Kidney (tissue), 14 donors: ENCODE measurements around the gene ESPN. TPM values are rescaled to one million over a fixed set of nuclear protein-coding genes. Genes with fewer than 3 reads are reported as not detected.

Experiments used
- DNase-seq, 5 donors: peaks; one replicate each; pipeline ENCODE4 v3.0.0-alpha.2; 2013 to 2020
- FAIRE-seq: peaks from 2 replicates; lab custom pipeline; 2012; peaks lifted over from hg19 to GRCh38; lab: Jason Lieb, UNC
- H3K27ac ChIP-seq, 2 donors: one replicate each; pipeline ENCODE4 v1.7.0; 2013; ENCODE audit warnings: low read depth in 2 of 2, low read length in 2 of 2, inconsistent platforms in 1 of 2
- H3K27me3 ChIP-seq: one replicate; pipeline ENCODE4 v1.7.1; 2013; ENCODE audit warnings: low read length, inconsistent platforms; ENCODE audit not compliant: control insufficient read depth, insufficient read depth
- H3K36me3 ChIP-seq, 3 donors: one replicate each; pipeline versions ENCODE4 v1.7.0 to v1.7.1; 2013; ENCODE audit warnings: low read length in 3 of 3, control low read depth in 1 of 3, inconsistent platforms in 1 of 3; ENCODE audit not compliant: insufficient read depth in 3 of 3, control insufficient read depth in 2 of 3
- H3K4me1 ChIP-seq, 3 donors: one replicate each; pipeline versions ENCODE4 v1.7.0 to v1.7.1; 2013; ENCODE audit warnings: low read length in 3 of 3, inconsistent platforms in 1 of 3, low read depth in 1 of 3; ENCODE audit not compliant: control insufficient read depth in 2 of 3, insufficient read depth in 2 of 3
- H3K4me3 ChIP-seq, 3 donors: one replicate each; pipeline versions ENCODE4 v1.7.0 to v1.8.1; 2013; ENCODE audit warnings: low read length in 3 of 3, control low read depth in 1 of 3, inconsistent platforms in 1 of 3
- H3K9ac ChIP-seq, 3 donors: one replicate each; pipeline versions ENCODE4 v1.7.0 to v1.7.1; 2013; ENCODE audit warnings: low read length in 3 of 3, control low read depth in 1 of 3, inconsistent platforms in 1 of 3
- H3K9me3 ChIP-seq, 3 donors: one replicate each; pipeline versions ENCODE4 v1.7.0 to v1.7.1; 2013; ENCODE audit warnings: low read length in 3 of 3, control low read depth in 1 of 3, inconsistent platforms in 1 of 3; ENCODE audit not compliant: control insufficient read depth in 2 of 3, insufficient read depth in 1 of 3
- CTCF ChIP-seq: IDR thresholded peaks from 3 replicates; pipeline ENCODE4 v1.5.1; 2012; ENCODE audit warnings: mild to moderate bottlenecking, moderate library complexity, borderline replicate concordance; ENCODE audit not compliant: insufficient read depth; ENCODE audit errors: extremely low read depth
- intact Hi-C: fragments of 100-400 bp; cut with DNase I; formaldehyde crosslinking; loops from one replicate; pipeline ENCODE4 v1.11.1; 2022
- polyA plus RNA-seq: library from polyadenylated mRNA; stranded (reverse); fragments of 350-450 nt; fragmentation: Illumina TruSeq; extraction: RNeasy Lipid Tissue Mini Kit (QIAGEN cat#74804); gene quantifications from one replicate; pipeline ENCODE4 v1.2.3, GENCODE V29; 2014; ENCODE audit warnings: low read depth, low replicate concordance; ENCODE audit not compliant: insufficient read depth
- total RNA-seq: library from RNA; stranded (reverse); fragmentation: NEBNext Ultra II Directional; extraction: Animal tissue kit (Norgen Biotek cat#: 25700); gene quantifications from one replicate; pipeline ENCODE4 v1.2.1, GENCODE V29; 2021
- donor health status: control.
- donor health status: control.
- donor health status: control.
- donor health status: control.
- donor health status: control.
- donor health status: DM: yes; HTN: yes; CAD: no.
- donor health status: Normal renal cell carcinoma (clear cell type).

ESPN gene
- total and polyA plus RNA-seq, 2 donors from 2014 or later = 14.2 to 112 TPM

- no peak for FAIRE-seq
- Histone ChIP-seq H3K36me3 (no peaks in the 10 kb centered on the region), H3K27ac (no peak overlapping the region), H3K9me3 (no peaks in the 10 kb centered on the region), H3K4me1 (peaks cover 0 to 15% (median 6%) of the 10 kb centered on the region in 3 donors), H3K27me3 (no peaks in the 10 kb centered on the region), H3K4me3 (peak overlapping the region in 1 of 3 donors; percentile 47), H3K9ac (peak overlapping the region in 1 of 3 donors; percentile 19)
- DNase-seq = no peak
- intact Hi-C loops = no loop called here
- TF ChIP-seq CTCF = no peak
These were observed 72.3 kb downstream of the ESPN start for GRCh38 chr1:6496890-6497214.

- H3K27ac ChIP-seq = no peak overlapping the region
- peaks cover 0 to 16% (median 6%) of the 10 kb centered on the region in 3 donors for H3K4me1 ChIP-seq
- no peak for TF ChIP-seq CTCF
- intact Hi-C loops = no loop called here
- no peaks in the 10 kb centered on the region for H3K27me3 ChIP-seq
- no peaks in the 10 kb centered on the region for H3K36me3 ChIP-seq
- no peaks in the 10 kb centered on the region for H3K9me3 ChIP-seq
- DNase-seq (peak; percentile 76 to 88 (median 80)), FAIRE-seq (no peak)
- peak overlapping the region; percentile 33 to 65 (median 41) for H3K4me3 ChIP-seq
- H3K9ac ChIP-seq = no peak overlapping the region
These were observed 72.8 kb downstream of the ESPN start for GRCh38 chr1:6497215-6497866.

- H3K9me3 ChIP-seq = no peaks in the 10 kb centered on the region
- FAIRE-seq = no peak
- peak in 2 of 5 donors; percentile 60 for DNase-seq
- H3K27me3 ChIP-seq = no peaks in the 10 kb centered on the region
- no peak overlapping the region for H3K27ac ChIP-seq
- intact Hi-C loops = no loop called here
- H3K9ac ChIP-seq = no peak overlapping the region
- peak overlapping the region; percentile 33 to 65 (median 41) for H3K4me3 ChIP-seq
- no peak for TF ChIP-seq CTCF
- H3K36me3 ChIP-seq = no peaks in the 10 kb centered on the region
- peaks cover 0 to 20% (median 6%) of the 10 kb centered on the region in 3 donors for H3K4me1 ChIP-seq
These were observed 73.4 kb downstream of the ESPN start for GRCh38 chr1:6497867-6498575.
